GM23338 (cell line): ENCODE data around the gene ZNF277. TPM values are rescaled to one million over a fixed set of nuclear protein-coding genes. Genes with fewer than 3 reads are reported as not detected.

Source experiments
- ATAC-seq: fragments of 200-7000 bp; cut with Tn5 transposase; 3 replicates; pipeline ENCODE4 v1.9.1; 2020
- DNase-seq: peaks from one replicate; pipeline ENCODE4 v3.0.0-alpha.2; 2015; ENCODE audit warnings: low spot score
- H2AFZ ChIP-seq: fragments of 200-600 bp; sonication (generic); 2 replicates; pipeline ENCODE4 v1.8.0; 2016; ENCODE audit warnings: antibody characterized with exemption, mild to moderate bottlenecking, moderate library complexity
- H3F3A ChIP-seq: fragments of 200-600 bp; sonication (generic); replicated peaks from 2 replicates; pipeline ENCODE4 v1.8.0; 2017; ENCODE audit warnings: antibody characterized with exemption, mixed run types, low read depth
- H3K27ac ChIP-seq: fragments of 200-600 bp; sonication (generic); 2 replicates; pipeline ENCODE4 v1.6.1; 2016; ENCODE audit warnings: low read depth
- H3K27me3 ChIP-seq: fragments of 200-600 bp; sonication (generic); 2 replicates; pipeline ENCODE4 v1.8.0; 2016; ENCODE audit warnings: mild to moderate bottlenecking, mixed run types, moderate library complexity; ENCODE audit not compliant: insufficient read depth
- H3K36me3 ChIP-seq: fragments of 200-600 bp; sonication (generic); 2 replicates; pipeline ENCODE4 v1.8.0; 2016; ENCODE audit warnings: mild to moderate bottlenecking; ENCODE audit not compliant: insufficient read depth
- H3K4me1 ChIP-seq: fragments of 200-600 bp; sonication (generic); 2 replicates; pipeline ENCODE4 v1.8.0; 2016; ENCODE audit warnings: mild to moderate bottlenecking, moderate library complexity; ENCODE audit not compliant: insufficient read depth
- H3K4me2 ChIP-seq: fragments of 200-600 bp; sonication (generic); 2 replicates; pipeline ENCODE4 v1.7.1; 2017; ENCODE audit warnings: mixed run types
- H3K4me3 ChIP-seq: fragments of 200-600 bp; sonication (generic); 2 replicates; pipeline ENCODE4 v1.6.1; 2016; ENCODE audit warnings: mixed run types
- H3K79me2 ChIP-seq: fragments of 200-600 bp; sonication (generic); replicated peaks from 2 replicates; pipeline ENCODE4 v1.8.0; 2017; ENCODE audit warnings: mild to moderate bottlenecking; ENCODE audit not compliant: insufficient read depth
- H3K9me2 ChIP-seq: fragments of 200-600 bp; sonication (generic); 2 replicates; pipeline ENCODE4 v1.8.0; 2017; ENCODE audit not compliant: insufficient read depth
- H4K20me1 ChIP-seq: fragments of 200-600 bp; sonication (generic); replicated peaks from 2 replicates; pipeline ENCODE4 v1.8.0; 2017; ENCODE audit warnings: mild to moderate bottlenecking; ENCODE audit not compliant: insufficient read depth
- H3K27ac Mint-ChIP-seq: 2 replicates; pipeline ENCODE4 v1.8.0; 2020; ENCODE audit warnings: inconsistent platforms, mild to moderate bottlenecking, moderate library complexity, mixed read lengths
- H3K27me3 Mint-ChIP-seq: 3 replicates; pipeline ENCODE4 v1.8.0; 2022; ENCODE audit warnings: low read depth, mild to moderate bottlenecking, moderate library complexity, mixed read lengths, inconsistent platforms; ENCODE audit not compliant: insufficient read depth, poor library complexity
- H3K36me3 Mint-ChIP-seq: 3 replicates; pipeline ENCODE4 v1.8.0; 2021; ENCODE audit warnings: low read depth, mild to moderate bottlenecking, inconsistent platforms, moderate library complexity, mixed read lengths
- H3K4me1 Mint-ChIP-seq: 3 replicates; pipeline ENCODE4 v1.8.0; 2020; ENCODE audit warnings: mild to moderate bottlenecking, inconsistent platforms, mixed read lengths
- H3K4me3 Mint-ChIP-seq: 3 replicates; pipeline ENCODE4 v1.8.0; 2021; ENCODE audit warnings: moderate library complexity, mild to moderate bottlenecking, inconsistent platforms, mixed read lengths
- H3K9me3 Mint-ChIP-seq: 3 replicates; pipeline ENCODE4 v1.8.0; 2020; ENCODE audit warnings: moderate library complexity, mild to moderate bottlenecking, inconsistent platforms, mixed read lengths
- CREB1 ChIP-seq: fragments of 250-450 bp; sonication (Bioruptor Pico); IDR thresholded peaks from 2 replicates; pipeline ENCODE4 v1.5.0; 2020; ENCODE audit warnings: low read depth, mild to moderate bottlenecking, moderate library complexity
- CTCF ChIP-seq, 2 experiments: fragments of 200-600 bp in 1 of 2; sonication (generic) in 1 of 2; conservative IDR thresholded peaks; 2 replicates each; pipeline versions ENCODE4 v1.5.1 to v1.6.1; 2016 to 2017; ENCODE audit warnings: antibody characterized with exemption in 2 of 2, low read depth in 2 of 2, mild to moderate bottlenecking in 2 of 2, moderate library complexity in 1 of 2
- ETS1 ChIP-seq: IDR thresholded peaks from 2 replicates; pipeline ENCODE4 v1.6.1; 2016; ENCODE audit warnings: antibody characterized with exemption
- EZH2phosphoT487 ChIP-seq: fragments of 200-600 bp; sonication (generic); IDR thresholded peaks from one replicate; pipeline ENCODE4 v1.8.1; 2018; ENCODE audit warnings: antibody characterized with exemption; ENCODE audit not compliant: unreplicated experiment
- NANOG ChIP-seq: IDR thresholded peaks from 2 replicates; pipeline ENCODE4 v1.6.1; 2016; ENCODE audit warnings: antibody characterized with exemption, borderline replicate concordance
- REST ChIP-seq: IDR thresholded peaks from one replicate; pipeline ENCODE4 v1.6.1; 2018; ENCODE audit warnings: antibody characterized with exemption; ENCODE audit not compliant: unreplicated experiment
- ZNF331 ChIP-seq: fragments of 250-450 bp; sonication (Bioruptor Pico); IDR thresholded peaks from 2 replicates; pipeline ENCODE4 v1.5.0; 2020; ENCODE audit warnings: low read depth, mild to moderate bottlenecking, moderate library complexity
- ZNF462 ChIP-seq: fragments of 250-450 bp; sonication (Bioruptor Pico); IDR thresholded peaks from 2 replicates; pipeline ENCODE4 v1.5.0; 2020; ENCODE audit warnings: mild to moderate bottlenecking, moderate library complexity
- polyA plus RNA-seq: library from polyadenylated mRNA; unstranded; fragments of >200 nt; fragmentation: Nextera tagmentation; extraction: Ambion mirVana; gene quantifications from 2 replicates; pipeline ENCODE4 v1.2.1, GENCODE V29; 2016
- total RNA-seq: library from RNA; depleted of rRNA; stranded (reverse); fragments of >200 nt; shearing (Covaris generic); gene quantifications from 2 replicates; pipeline ENCODE4 v1.2.3, GENCODE V29; 2014

ZNF277 gene
- total and polyA plus RNA-seq, 2 experiments from 2014 or later: 25.4 to 28.9 TPM

GRCh38 chr7:112381311-112382091, 175.0 kb downstream of the ZNF277 start:
- ATAC-seq (no peak), DNase-seq (no peak)
- Mint-ChIP-seq H3K4me3 (no peak overlapping the region), H3K36me3 (no peaks in the 10 kb centered on the region; the same call in 2 of the 3 replicates), H3K4me1 (peaks cover 11% of the 10 kb centered on the region), H3K27me3 (peaks cover 4% of the 10 kb centered on the region), H3K9me3 (no peaks in the 10 kb centered on the region; the same call in 2 of the 3 replicates), H3K27ac (no peak overlapping the region)
- H3K27me3 ChIP-seq: no peaks in the 10 kb centered on the region
- no peak overlapping the region for H3K4me2 ChIP-seq
- no peaks in the 10 kb centered on the region for H4K20me1 ChIP-seq
- H3K9me2 ChIP-seq: no peaks in the 10 kb centered on the region
- H3K4me1 ChIP-seq: no peaks in the 10 kb centered on the region
- no peaks in the 10 kb centered on the region for H3K79me2 ChIP-seq
- no peak for TF ChIP-seq ETS1
- no peak for TF ChIP-seq ZNF331 (CRISPR knock-in tag)
- TF ChIP-seq CTCF (conservative IDR thresholded peaks at IDR 0.05; ENCODE audit: low read depth in 2 of 2): no peak
- TF ChIP-seq NANOG: no peak
- no peak for TF ChIP-seq EZH2phosphoT487
- no peak for TF ChIP-seq ZNF462 (CRISPR knock-in tag)
- TF ChIP-seq REST: no peak
- TF ChIP-seq CREB1 (CRISPR knock-in tag): no peak
- no peak overlapping the region for H3K4me3 ChIP-seq
- no peaks in the 10 kb centered on the region for H3F3A ChIP-seq
- H3K27ac ChIP-seq: no peak overlapping the region
- H3K36me3 ChIP-seq: no peaks in the 10 kb centered on the region
- H2AFZ ChIP-seq: no peak overlapping the region
